ENCODE measurements around the gene SHLD2. TPM values are rescaled to one million over a fixed set of nuclear protein-coding genes. Genes with fewer than 3 reads are reported as not detected.
"Not testable (repeated sequence)": the region's sequence is repeated elsewhere in the genome, so short reads cannot be mapped to it uniquely, and the experiment has no call there.

Gene SHLD2
- total and polyA plus RNA-seq, 11 donors: 4.3 to 17.7 (median 10.3) TPM

- no peak overlapping the region for H3K27ac ChIP-seq
- no peaks in the 10 kb centered on the region for H3K27me3 ChIP-seq
- peaks cover 6 to 100% (median 95%) of the 10 kb centered on the region in 9 donors for H3K36me3 ChIP-seq
- 99 to 100% (median 100%) methylated on average over 1 of the region's 1 CpG for WGBS, 4 donors
- TF ChIP-seq POLR2A (IDR thresholded peaks at IDR 0.05): no peak
- no peak for TF ChIP-seq CTCF (IDR thresholded peaks at IDR 0.05)
- ATAC-seq: no peak
- H3K4me1 ChIP-seq: no peaks in the 10 kb centered on the region
- no peaks in the 10 kb centered on the region for H3K9me3 ChIP-seq
- no peak for DNase-seq
- H3K4me3 ChIP-seq: no peak overlapping the region
- intact Hi-C loops (cut with DNase I): no loop called here
Observed at GRCh38 chr10:87066865-87067264, 28.1 kb upstream of the SHLD2 start.

- intact Hi-C loops (cut with DNase I): no loop called here
- ATAC-seq: no peak
- no peaks in the 10 kb centered on the region for H3K9me3 ChIP-seq
- no peak overlapping the region for H3K4me3 ChIP-seq
- H3K27ac ChIP-seq: no peak overlapping the region
- no peak for TF ChIP-seq POLR2A (IDR thresholded peaks at IDR 0.05)
- TF ChIP-seq CTCF (IDR thresholded peaks at IDR 0.05): no peak
- peaks cover 6 to 100% (median 93%) of the 10 kb centered on the region in 9 donors for H3K36me3 ChIP-seq
- DNase-seq: no peak
- 74 to 100% (median 91%) methylated on average over 1 of the region's 1 CpG for WGBS, 4 donors
- no peaks in the 10 kb centered on the region for H3K27me3 ChIP-seq
- H3K4me1 ChIP-seq: no peaks in the 10 kb centered on the region
Observed at GRCh38 chr10:87068281-87068680, 26.7 kb upstream of the SHLD2 start.

GRCh38 chr10:87072449-87072848 is 22.6 kb upstream of the SHLD2 start:
- TF ChIP-seq CTCF (IDR thresholded peaks at IDR 0.05) (no peak), POLR2A (IDR thresholded peaks at IDR 0.05) (no peak)
- DNase-seq: no peak
- 82 to 95% (median 90%) methylated on average over 2 of the region's 2 CpGs for WGBS, 4 donors
- intact Hi-C loops (cut with DNase I): no loop called here
- H3K27me3 ChIP-seq: no peaks in the 10 kb centered on the region
- H3K4me3 ChIP-seq: no peak overlapping the region
- ATAC-seq: no peak
- peaks cover 0 to 91% (median 74%) of the 10 kb centered on the region in 9 donors for H3K36me3 ChIP-seq
- no peak overlapping the region for H3K27ac ChIP-seq
- no peaks in the 10 kb centered on the region for H3K9me3 ChIP-seq
- H3K4me1 ChIP-seq: no peaks in the 10 kb centered on the region

GRCh38 chr10:87076421-87076820 is 18.6 kb upstream of the SHLD2 start:
- H3K36me3 ChIP-seq: peaks cover 0 to 51% (median 38%) of the 10 kb centered on the region in 9 donors
- H3K27me3 ChIP-seq; H3K9me3 ChIP-seq; DNase-seq; H3K4me1 ChIP-seq; H3K4me3 ChIP-seq; H3K27ac ChIP-seq; intact Hi-C loops (cut with DNase I); ATAC-seq: not testable (repeated sequence)
- WGBS, 4 donors: 89 to 97% (median 94%) methylated on average over 2 of the region's 2 CpGs

GRCh38 chr10:87079106-87079836 is 15.7 kb upstream of the SHLD2 start:
- DNase-seq (no peak), ATAC-seq (no peak)
- H3K4me1 ChIP-seq: peaks cover 0 to 25% (median 10%) of the 10 kb centered on the region in 12 donors
- 80 to 86% (median 83%) methylated on average over 11 of the region's 11 CpGs for WGBS, 4 donors
- H3K36me3 ChIP-seq: peaks cover 0 to 24% (median 11%) of the 10 kb centered on the region in 9 donors
- no peak overlapping the region for H3K27ac ChIP-seq
- TF ChIP-seq CTCF (IDR thresholded peaks at IDR 0.05) (no peak), POLR2A (IDR thresholded peaks at IDR 0.05) (no peak)
- no peak overlapping the region for H3K4me3 ChIP-seq
- H3K9me3 ChIP-seq: no peaks in the 10 kb centered on the region
- H3K27me3 ChIP-seq: no peaks in the 10 kb centered on the region
- intact Hi-C loops (cut with DNase I): no loop called here

- H3K4me3 ChIP-seq; intact Hi-C loops (cut with DNase I); ATAC-seq; DNase-seq; H3K27me3 ChIP-seq; H3K9me3 ChIP-seq; H3K27ac ChIP-seq: not testable (repeated sequence)
- WGBS, 4 donors: 90 to 97% (median 97%) methylated on average over 12 to 30 of the region's 31 CpGs; no CpG with 5 or more reads in 1 of the 4 donors
- Histone ChIP-seq H3K36me3 (peaks cover 0 to 10% (median 4%) of the 10 kb centered on the region in 9 donors), H3K4me1 (peaks cover 0 to 38% (median 13%) of the 10 kb centered on the region in 12 donors)
Observed at GRCh38 chr10:87080621-87081020, 14.4 kb upstream of the SHLD2 start.

GRCh38 chr10:87081574-87081973 is 13.4 kb upstream of the SHLD2 start:
- Histone ChIP-seq H3K4me1 (peaks cover 0 to 45% (median 13%) of the 10 kb centered on the region in 12 donors), H3K27ac (peak overlapping the region in 5 of 12 donors; percentile 3 to 50 (median 49))
- DNase-seq; H3K4me3 ChIP-seq; intact Hi-C loops (cut with DNase I); H3K27me3 ChIP-seq; H3K9me3 ChIP-seq; ATAC-seq; H3K36me3 ChIP-seq: not testable (repeated sequence)
- 51 to 91% (median 57%) methylated on average over 1 to 3 of the region's 3 CpGs for WGBS, 4 donors

All from heart left ventricle (tissue), 16 donors.